Stimulated activated CD4-positive, alpha-beta T cell treated with anti-CD3 and anti-CD28 coated beads, Interleukin-12 subunit alpha, Interleukin-12 subunit beta, amount 100 ng/mL, for 4 hours (primary cell): ENCODE measurements around the gene ULK4.
"Not testable (repeated sequence)": the region's sequence is repeated elsewhere in the genome, so short reads cannot be mapped to it uniquely, and the experiment has no call there.

Experiments
- DNase-seq: peaks from one replicate; pipeline ENCODE4 v3.0.0-alpha.2; 2020

Gene ULK4

DNA sequence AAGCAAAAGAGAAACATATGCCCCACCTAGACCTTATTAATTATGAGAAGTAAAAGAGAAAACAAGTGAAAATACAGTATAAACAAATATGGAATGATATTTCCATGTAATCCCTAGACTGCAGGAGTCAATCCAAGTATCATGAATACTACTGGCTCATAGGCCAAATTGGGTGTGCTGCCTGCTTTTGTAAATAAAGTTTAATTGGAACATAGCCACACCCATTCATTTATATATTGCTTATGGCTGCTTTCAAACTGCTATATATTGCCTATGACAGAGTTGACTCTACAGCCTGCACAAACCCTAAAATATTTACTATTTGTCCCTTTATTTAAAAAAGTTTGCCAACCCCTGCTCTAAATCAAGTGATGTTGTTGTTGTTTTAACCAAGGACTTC, 5.3 kb downstream of the ULK4 start:
- DNase-seq: no peak

DNA sequence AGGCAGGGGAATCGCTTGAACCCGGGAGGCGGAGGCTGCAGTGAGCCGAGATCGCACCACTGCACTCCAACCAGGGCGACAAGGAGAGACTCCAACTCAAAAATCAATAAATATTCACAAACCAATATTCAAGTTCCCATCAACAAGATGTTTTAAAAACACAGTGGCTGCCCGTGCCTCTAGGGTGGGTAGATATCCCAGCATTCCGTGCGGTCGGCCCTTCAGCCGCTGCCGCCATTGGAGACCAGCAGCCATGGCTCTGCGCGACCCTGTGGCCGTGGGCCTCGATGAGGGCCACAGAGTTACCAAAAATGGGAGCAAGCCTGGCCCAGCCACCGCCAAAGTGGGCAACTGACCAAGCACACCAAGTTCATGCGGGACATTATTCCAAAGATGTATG, 6.7 kb downstream of the ULK4 start:
- no peak for DNase-seq

DNA sequence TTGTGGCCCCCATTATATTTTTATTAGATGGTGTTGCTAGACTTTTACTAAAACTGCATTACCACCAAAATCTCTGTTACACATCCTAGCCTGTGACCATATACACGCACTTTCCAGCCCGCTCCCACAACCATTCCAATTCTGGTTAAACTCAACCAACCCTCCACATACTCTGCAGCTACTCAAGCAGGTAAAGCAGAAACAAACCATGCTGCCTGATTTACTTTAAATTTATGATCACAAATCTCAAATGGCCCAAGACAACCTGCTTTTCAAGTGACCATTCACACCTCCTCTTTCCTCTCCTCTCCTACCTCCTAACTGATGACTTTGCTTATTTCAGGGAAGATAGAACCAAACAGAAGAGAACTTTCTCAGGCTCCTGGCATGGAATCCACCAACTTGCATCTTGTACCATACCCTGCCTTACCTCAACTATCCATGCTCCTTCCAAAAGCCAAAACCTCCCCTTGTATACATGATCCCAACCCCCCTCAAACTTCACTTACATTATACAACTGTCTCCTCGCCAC, 18.5 kb downstream of the ULK4 start:
- DNase-seq: no peak

DNA sequence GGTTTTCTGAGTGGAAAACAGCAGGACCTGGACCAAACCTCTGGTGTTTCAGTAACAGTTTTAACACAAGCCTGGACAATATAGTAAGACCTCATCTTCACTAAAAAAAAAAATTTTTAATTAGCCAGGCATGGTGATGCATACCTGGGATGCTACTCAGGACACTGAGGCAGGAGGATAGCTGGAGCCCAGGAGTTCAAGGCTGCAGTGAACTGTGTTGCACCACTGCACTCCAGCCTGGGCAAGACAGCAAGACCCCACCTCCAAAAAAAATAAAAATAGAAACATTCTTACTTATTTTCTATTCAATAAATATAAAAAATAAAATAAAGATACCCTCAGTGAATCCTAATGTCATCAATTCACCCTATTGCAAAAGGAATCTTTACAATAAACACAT, 21.5 kb downstream of the ULK4 start:
- no peak for DNase-seq

DNA sequence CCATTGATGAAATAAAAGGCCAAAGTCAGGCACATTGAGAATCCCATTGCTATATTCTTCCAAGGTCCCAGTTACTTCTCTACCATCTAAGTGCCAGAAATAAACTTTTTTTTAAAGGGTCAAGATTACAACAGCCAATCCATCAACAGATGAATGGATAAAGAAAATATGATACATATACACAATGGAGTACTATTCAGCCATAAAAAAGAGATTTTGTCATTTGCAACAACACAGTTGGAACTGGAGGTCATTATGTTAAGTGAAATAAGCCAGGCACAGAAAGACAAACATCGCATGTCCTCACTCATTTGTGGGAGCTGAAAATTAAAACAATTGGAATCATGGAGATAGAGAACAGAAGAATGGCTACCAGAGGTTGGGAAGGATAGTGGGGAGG, 25.5 kb downstream of the ULK4 start:
- no peak for DNase-seq

DNA sequence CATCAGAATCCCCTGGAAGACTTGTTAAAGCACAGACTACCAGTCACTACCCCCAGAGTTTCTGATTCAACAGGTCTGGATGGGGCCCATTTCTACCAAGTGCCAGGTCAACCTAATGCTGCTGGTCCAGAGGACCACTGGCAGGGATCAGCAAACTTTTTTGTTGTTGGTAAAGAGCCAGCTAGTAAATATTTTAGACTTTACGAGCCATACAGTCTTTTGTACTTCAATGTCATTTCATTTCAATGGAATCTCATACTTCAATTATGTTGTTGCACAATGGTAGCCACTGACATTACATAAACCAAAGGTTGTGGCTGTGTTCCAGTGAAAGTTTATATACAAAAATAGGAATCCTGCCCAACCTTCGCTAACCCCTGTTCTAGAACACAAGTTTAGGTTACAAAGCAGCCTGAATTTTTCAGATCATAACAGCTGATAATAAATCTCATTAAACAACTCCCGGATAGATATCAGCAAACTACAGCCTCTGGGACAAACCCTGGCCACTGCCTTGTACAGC, 28.7 kb downstream of the ULK4 start:
- no peak for DNase-seq

DNA sequence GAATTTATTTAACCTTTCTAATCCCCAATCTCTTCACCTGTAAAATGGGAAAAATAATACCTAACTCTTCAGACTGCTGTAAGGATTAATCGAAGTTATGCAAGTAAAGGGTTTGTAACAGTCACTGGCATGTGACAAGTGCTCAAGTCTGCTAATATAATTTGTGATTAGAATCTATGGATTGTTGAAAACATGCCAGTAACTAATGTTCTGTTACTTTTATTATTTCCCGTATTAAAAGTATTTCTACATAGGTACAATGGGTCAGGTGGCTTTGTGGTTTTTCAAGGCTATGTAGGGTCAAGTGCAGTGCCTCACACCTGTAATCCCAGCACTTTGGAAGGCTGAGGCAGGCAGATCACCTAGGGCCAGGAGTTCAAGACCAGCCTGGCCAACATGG, 29.4 kb downstream of the ULK4 start:
- no peak for DNase-seq

DNA sequence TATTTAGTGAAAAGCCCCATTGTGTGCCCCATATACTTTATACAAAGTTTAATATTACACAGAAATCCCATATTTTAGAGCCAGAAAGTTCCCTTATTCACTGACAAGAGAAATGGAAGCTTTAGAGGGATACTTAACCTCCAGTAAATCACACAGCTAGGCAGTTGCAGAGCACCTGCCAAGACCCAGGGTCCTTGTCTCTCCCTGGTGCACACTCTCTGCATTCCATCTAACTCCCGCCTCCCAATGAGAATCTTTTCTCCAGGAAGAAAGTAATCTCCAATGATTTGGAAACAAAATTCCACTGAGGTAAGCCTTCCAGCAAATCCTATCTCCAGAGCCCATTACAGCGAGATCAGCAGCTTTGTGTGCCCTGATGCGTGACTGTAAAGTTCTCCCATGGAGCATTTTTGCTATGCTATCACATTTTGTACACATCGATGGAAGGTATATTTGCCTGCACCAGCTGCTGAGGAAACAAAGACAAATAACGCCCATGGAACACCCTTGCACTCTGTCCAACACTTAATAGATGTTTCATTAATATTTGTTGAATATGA, 41.4 kb downstream of the ULK4 start:
- no peak for DNase-seq

DNA sequence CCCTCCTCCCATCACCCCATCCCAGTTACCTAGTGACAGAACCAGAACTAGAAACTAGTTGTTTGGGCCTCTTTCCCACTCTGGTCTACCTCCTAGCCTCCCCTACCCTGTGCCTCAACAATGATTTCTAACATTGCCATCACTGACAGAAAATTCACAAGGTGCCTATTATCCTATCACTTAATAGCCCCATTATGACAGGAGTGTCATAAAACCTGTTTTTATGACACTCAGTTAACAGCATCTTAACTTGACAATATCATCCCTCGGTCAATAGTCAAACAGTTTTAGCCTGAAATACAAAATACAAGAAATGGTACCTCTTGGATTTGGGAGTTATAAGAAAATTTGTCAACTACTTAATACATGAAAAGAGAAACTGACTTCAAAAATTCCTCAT, 46.5 kb downstream of the ULK4 start:
- no peak for DNase-seq

DNA sequence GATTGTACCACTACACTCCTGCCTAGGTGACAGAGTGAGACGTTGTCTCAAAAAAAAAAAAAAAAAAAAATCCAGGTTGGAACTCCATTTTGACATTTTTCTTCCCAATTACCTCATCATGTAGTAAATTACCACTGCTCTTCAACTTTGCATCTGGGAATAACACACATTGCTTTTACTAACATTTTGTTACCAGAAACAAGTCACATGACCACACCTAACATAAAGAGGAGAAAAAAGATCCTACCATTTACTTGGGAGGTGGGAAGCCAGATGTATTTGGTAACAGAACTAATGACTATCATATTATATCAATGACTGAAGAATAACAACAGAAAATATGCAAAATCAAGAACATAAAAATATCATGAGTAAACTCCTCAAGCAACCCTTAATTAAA, 49.6 kb downstream of the ULK4 start:
- DNase-seq: no peak

DNA sequence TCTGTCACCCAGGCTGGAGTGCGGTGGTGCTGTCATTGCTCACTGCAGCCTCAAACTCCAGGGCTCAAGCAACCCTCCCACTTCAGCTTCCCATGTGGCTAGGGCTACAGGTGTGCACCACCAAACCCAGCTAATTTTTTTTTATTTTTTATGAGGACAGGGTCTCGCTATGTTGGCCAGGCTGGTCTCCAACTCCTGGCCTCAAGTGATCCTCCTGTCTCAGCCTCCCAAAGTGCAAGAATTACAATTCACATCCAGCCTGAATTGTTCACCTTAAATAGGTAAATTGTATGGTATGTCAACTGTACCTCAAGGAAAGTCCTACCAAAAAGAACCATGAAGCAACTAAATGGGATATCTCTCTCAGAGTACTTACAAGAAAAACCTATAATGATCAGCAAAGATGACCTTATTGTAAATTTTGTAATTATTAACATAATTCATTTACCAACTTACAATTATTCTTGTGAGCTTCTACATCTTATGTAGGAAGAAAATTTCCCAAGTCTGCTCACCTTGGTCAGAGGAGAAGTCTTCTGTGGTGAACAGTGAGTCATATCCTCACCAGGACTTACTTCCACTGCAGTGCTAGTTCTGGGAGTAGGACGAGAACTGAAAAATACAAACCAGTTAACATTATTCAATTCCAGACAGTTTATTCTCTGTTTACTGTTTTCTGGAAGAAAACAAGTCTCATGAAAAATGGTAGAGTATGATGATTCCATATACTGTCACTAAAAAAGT, 54.4 kb downstream of the ULK4 start:
- no peak for DNase-seq

DNA sequence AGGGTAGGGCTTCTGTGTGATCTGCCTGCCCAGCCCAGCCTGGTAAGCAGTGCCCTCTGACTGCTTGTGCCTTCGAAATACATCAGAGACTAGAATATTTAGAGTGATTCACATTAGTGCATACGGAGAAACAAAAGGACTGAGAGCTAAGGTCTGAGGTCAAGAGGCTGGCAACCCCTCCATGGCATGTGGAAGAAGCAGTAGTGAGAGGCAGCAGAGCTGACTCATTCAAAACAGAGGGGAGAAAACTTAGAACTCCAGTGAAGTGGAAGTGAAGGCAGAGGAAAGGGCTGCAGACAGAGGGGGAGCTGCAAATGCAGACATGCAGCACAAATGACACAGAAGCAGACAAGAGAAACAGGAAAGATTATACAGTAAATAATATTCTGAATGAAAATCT, 61.6 kb downstream of the ULK4 start:
- no peak for DNase-seq

DNA sequence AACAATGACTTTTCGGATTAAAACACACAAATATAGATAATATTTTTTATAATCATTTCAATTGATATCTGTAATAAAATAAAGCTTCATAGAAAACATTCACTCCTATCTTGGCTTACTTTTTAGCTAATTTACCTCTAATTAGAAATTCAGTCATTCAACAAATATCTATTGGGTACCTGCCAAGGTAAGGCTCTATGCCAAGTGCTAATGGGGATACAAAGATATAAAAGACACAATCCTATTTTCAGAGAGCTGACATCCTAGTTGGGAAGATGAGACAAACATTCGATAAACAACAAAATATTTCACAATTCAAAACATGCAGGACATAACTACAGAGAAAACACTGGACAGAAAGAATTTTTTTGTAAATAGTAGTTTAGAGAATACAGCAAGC, 63.3 kb downstream of the ULK4 start:
- no peak for DNase-seq

DNA sequence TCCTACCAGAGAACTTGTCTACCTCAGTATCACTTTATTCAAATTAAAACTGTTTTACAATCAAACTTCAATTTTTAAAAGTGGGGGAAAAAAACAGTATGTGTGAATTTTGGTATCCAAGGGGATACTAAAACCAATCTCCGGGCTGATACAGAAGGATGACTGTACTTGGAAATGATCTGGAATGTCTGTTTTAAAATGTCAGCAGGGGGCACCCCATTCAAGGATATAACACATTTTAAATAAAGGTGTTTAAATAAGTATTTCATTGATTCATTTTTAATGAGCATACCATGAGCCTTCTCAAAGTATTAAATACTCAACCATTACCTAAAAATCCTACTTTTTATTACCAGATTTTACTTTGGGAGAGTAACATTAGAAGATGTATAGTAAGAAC, 67.9 kb downstream of the ULK4 start:
- no peak for DNase-seq

DNA sequence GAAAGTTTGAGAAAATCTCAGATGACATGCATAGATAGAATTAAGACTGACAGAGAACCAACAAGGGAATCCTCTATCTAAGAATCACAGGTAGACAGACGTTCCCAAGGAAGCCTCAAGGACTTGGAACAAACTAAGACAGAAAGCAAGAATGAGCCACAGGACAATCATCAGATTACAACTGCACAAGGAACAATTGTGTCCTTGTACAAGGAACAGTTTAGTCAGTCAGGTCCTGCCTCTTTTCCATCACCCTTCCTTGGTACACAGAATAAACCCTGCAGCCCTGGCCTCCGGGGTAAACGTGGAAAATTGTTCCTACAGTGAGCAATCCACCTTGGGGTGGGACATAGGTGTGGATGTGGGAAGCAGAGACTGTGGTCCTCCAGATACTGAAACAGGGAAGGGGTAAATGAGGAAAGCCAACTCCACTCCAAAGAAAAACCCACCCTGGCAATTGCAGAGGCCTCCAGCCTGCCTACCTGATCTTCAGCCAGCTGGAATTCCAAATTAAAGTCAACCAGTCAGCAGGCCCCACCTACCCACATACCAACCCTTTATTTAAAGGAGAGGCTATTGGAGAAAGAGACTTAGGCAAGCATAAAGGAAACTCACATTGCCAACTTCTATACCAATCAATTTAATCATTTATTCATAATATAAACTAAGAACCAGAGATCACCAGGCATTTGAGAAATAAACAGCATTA, 73.4 kb downstream of the ULK4 start:
- DNase-seq: no peak

DNA sequence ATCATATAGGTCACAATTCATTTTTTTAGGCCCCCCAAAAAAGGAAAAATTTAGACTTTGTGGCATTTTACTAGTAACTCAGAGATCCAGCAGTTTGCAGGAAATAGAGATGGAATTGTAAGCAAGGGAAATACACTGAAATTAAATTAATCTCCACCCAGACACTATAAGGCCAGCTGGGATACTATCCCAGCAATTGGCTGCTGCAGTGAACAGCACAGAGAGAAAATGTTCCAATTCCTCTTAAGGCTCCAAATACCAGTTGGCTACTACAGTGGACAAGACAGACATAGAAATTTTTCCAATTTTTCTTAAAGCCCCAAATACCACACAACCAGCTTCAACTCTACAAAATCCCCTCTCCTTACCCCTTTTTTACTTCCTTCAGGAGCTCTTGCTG, 78.9 kb downstream of the ULK4 start:
- no peak for DNase-seq

DNA sequence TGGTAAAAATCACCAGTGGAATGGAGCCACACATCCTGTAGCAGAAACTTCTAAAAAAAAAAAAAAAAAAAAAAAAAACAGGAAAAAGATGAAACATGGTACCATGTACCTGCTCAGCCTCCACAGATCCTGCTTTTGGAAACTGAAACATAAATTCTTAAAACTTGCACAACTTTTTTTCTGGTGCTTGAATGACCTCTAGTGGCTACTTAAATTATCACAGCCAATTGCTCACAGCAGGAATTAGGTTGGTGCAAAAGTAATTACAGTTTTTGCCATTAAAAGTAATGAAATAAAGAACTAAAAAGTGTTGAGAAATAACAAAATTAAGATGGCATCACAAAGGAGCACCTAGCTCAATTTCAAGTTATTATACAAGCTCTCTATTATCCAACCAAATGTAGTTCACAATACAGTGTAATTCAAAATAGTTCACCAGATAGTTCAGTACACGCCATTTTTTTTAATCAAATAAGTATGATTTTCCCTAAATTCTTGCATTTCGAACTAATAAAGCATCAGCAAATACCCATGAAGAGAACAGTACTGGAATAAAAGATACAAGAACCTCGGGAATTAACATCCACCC, 80.6 kb downstream of the ULK4 start:
- no peak for DNase-seq

DNA sequence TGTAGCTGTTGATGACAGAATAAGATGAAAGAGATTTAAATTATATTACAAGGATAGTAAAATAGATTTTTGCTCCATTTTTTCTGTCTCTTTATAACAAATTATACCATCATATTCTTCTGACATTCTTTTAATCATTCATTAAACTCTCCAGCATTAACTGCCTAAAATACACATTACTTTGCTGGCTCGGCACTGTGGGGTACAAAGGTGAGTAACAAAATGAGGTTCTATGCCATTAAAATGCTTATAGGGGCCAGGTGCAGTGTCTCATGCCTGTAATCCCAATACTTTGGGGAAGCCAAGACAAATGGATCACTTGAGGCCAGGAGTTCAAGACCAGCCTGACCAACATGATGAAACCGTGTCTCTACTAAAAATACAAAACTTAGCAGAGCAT, 81.5 kb downstream of the ULK4 start:
- DNase-seq: no peak

DNA sequence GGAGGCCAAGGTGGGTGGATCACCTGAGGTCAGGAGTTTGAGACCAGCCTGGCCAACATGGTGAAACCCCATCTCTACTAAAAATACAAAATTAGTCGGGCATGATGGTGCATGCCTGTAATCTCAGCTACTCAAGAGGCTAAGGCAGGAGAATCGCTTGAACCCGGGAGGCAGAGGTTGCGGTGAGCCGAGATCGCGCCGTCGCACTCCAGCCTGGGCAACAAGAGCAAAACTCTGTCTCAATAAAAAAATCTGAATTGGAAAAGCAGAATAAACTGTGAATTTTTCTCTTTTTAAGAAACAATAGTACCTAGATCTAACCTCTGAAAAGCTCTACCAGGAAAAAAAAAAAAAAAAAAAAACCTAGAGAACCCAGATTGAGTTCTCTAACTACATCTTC, 84.2 kb downstream of the ULK4 start:
- not testable (repeated sequence) for DNase-seq

DNA sequence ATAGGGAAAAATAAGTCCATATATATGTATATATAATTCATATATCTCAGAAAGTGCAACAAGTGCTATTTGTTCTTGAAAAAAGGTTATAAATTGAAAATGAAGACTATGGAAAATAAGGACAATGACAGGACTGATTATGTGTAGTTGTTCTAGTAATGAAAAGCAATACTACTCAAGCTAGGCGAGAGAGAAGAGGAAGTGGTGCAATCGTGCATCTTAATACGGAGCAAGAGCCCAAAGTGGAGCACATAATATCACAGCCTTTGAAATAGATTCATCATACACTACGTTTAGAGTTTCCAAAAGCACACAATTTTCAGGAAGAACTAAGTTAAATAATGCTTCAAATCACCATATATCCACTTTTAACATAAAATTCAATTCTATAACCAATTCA, 87.9 kb downstream of the ULK4 start:
- DNase-seq: no peak

DNA sequence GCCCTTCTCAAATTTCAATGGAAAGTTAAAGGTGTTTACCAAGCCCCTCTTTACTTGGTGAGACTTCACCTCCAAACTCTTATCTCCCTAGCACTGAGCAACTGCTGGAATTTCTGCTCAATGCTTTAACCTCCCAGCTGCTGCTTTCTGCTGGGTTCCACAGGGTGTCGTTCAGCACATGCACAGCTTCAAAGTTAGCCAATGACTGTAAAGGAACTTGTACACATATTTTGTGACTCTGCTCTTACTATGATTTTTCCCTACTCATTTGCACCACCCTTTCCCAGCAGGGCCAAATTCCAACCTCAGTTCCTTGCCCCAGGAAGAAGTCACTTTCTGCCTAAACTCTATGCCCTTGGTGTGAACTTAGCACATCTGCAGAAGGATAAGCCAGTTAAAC, 89.7 kb downstream of the ULK4 start:
- DNase-seq: no peak

DNA sequence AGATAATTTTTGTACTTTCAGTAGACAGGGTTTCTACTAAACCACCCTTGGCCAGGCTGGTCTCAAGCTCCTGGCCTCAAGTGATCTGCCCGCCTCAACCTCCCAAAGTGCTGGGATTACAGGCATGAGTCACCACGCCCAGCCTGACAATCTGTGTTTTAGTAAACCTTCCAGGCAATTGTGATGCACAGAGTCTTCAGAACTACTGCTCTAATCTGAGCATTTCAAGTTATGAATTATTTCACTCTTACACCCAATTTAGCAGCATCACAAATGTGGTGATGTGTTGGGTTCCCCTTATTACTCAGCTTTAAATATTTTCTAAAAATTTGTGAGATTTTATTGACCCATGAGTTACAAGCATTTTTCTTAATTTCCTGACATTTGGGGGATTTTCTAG, 94.4 kb downstream of the ULK4 start:
- no peak for DNase-seq

DNA sequence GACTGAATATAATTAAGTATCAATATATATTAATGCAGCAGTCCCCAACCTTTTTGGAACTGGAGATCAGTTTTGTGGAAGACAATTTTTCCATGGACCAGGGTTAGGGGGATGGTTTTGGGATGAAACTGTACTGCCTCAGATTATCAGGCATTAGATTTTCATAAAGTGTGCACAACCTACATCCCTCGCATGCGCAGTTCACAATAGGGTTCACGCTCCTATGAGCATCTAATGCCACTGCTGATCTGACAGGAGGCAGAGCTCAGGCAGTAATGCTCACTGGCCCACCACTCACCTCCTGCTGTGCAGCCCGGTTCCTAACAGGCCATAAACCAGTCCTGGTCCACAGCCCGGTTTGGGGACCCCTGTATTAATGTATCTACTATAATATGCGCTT, 95.6 kb downstream of the ULK4 start:
- DNase-seq: no peak

DNA sequence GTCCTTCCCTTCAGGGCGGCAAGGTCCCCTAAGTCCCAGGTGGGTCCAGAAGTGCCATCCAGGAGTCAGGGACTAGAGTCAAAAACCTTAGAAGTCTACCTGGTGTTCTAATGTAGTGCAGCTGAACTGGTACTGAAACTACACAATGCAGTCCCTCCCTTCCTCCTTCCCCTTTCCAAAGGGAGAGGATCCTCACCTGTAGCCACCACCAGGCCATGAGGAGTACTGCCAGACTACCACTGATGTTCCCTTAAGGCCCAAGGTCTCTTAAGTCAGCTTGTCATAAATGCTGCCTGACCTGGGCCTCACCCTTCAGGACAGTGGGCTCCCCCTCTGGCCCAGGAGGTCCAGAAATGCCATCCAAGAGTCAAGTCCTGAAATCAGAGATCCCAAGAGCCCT, 98.9 kb downstream of the ULK4 start:
- DNase-seq: no peak
